HCEC 1CT (cell line): ENCODE results near the gene NRARP.
"Not testable (repeated sequence)": the region's sequence is repeated elsewhere in the genome, so short reads cannot be mapped to it uniquely, and the experiment has no call there.

Experiments
- DNase-seq: peaks from one replicate; pipeline ENCODE4 v3.0.0-alpha.2; 2017

NRARP gene

GRCh38 chr9:137302118-137302448, at the start of gene NRARP:
NRARP (minus strand) TSS chr9:137302271; CDS start chr9:137301928, 343 bp downstream.
- peak; percentile 41 for DNase-seq

- DNase-seq, result no peak
Measured at GRCh38 chr9:137350696-137351584, 48.9 kb upstream of the NRARP start.

GRCh38 chr9:137349471-137350033, 47.5 kb upstream of the NRARP start:
- DNase-seq, result no peak

GRCh38 chr9:137348769-137349470, 46.8 kb upstream of the NRARP start:
- DNase-seq, result no peak

GRCh38 chr9:137347928-137348327, 45.9 kb upstream of the NRARP start:
- DNase-seq, result no peak

- DNase-seq, result no peak
Measured at GRCh38 chr9:137342482-137342881, 40.4 kb upstream of the NRARP start.

- DNase-seq, result no peak
Measured at GRCh38 chr9:137341227-137341626, 39.2 kb upstream of the NRARP start.

GRCh38 chr9:137339908-137340462, 37.9 kb upstream of the NRARP start:
- DNase-seq, result not testable (repeated sequence)

GRCh38 chr9:137339045-137339907, 37.2 kb upstream of the NRARP start:
- no peak for DNase-seq

- DNase-seq, result no peak
Measured at GRCh38 chr9:137336735-137337134, 34.7 kb upstream of the NRARP start.

- DNase-seq, result no peak
Measured at GRCh38 chr9:137333016-137333671, 31.1 kb upstream of the NRARP start.

GRCh38 chr9:137331929-137332328, 29.9 kb upstream of the NRARP start:
- no peak for DNase-seq

GRCh38 chr9:137330689-137331088, 28.6 kb upstream of the NRARP start:
- DNase-seq, result no peak

GRCh38 chr9:137329590-137329989, 27.5 kb upstream of the NRARP start:
- not testable (repeated sequence) for DNase-seq

GRCh38 chr9:137327641-137328550, 25.8 kb upstream of the NRARP start:
- not testable (repeated sequence) for DNase-seq

- no peak for DNase-seq
Measured at GRCh38 chr9:137326445-137327065, 24.5 kb upstream of the NRARP start.

- no peak for DNase-seq
Measured at GRCh38 chr9:137325799-137326198, 23.7 kb upstream of the NRARP start.

- no peak for DNase-seq
Measured at GRCh38 chr9:137325124-137325523, 23.1 kb upstream of the NRARP start.

GRCh38 chr9:137323531-137324331, 21.7 kb upstream of the NRARP start:
- no peak for DNase-seq
